ENCODE measurements around the gene NEURL1B. TPM values are rescaled to one million over a fixed set of nuclear protein-coding genes. Genes with fewer than 3 reads are reported as not detected.

NEURL1B gene
- total RNA-seq, 1 experiment from 2014 or later, result 4.7 TPM

DNA sequence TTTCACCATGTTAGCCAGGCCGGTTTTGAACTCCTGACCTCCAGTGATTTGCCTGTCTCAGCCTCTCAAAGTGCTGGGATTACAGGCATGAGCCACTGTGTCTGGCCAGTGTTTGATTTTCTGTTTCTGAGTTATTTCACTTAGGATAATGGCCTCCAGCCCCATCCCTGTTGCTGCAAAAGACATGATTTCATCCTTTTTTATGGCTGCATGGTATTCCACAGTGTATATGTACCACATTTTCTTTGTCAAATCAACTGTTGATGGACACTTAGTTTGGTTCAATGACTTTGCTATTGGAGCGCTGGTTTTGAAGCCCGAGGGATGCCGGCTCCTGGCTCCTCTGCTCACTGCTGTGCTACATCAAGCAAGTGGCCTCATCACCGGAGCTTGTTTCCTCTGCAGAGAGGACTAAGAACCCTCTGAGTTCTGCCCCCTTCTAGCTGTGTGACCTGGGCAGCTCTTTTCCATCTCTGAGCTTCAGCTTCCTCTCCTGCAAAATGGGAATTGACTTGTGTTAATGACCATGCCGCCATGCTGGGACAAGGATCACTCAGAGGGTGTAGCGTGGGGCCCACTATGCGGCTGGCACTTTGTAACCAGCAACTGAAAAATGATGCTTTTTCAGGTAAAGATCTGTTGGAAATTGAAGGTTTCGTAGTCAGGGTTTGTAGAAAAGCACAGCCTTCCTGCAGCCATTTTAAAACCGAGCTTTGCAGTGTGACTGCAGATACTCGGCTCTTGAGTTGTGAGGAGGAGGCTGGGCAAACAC, 4.6 kb upstream of the NEURL1B start:
- Histone ChIP-seq H3K4me3 (ENCODE audit: insufficient read depth, low read depth, low read length) (no peak overlapping the region), H3K27me3 (ENCODE audit: control insufficient read depth, insufficient read depth, low read length) (peaks cover 7% of the 10 kb centered on the region), H3K36me3 (replicated peaks; ENCODE audit: control insufficient read depth, insufficient read depth, low read length) (no peaks in the 10 kb centered on the region)
- no peak for DNase-seq

DNA sequence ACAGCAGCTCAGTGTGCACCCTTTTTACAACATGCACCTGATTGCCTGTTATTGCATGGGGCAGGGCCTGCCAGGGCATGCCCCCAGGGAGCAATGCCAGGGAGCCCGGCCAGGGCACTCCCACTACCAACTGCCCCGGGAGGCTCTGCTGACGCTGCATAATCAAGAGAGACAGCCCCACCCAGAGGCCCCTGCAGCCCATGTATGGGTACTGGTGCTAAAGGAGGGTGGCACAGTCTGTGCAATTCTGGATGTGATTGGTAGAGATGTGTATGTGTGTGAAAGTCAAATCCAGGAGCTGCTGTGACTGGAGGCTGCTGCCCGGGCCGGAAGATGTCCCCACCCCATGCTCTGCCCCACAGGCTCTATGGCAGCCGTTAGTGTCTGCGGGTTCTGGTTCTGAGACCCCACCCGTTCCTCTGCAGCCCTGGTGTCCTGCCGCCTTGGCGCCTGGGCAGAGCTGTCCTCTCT, 3.9 kb upstream of the NEURL1B start:
- Histone ChIP-seq H3K27me3 (ENCODE audit: control insufficient read depth, insufficient read depth, low read length) (peaks cover 11% of the 10 kb centered on the region), H3K36me3 (replicated peaks; ENCODE audit: control insufficient read depth, insufficient read depth, low read length) (no peaks in the 10 kb centered on the region), H3K4me3 (ENCODE audit: insufficient read depth, low read depth, low read length) (no peak overlapping the region)
- DNase-seq, result peak; percentile 53

DNA sequence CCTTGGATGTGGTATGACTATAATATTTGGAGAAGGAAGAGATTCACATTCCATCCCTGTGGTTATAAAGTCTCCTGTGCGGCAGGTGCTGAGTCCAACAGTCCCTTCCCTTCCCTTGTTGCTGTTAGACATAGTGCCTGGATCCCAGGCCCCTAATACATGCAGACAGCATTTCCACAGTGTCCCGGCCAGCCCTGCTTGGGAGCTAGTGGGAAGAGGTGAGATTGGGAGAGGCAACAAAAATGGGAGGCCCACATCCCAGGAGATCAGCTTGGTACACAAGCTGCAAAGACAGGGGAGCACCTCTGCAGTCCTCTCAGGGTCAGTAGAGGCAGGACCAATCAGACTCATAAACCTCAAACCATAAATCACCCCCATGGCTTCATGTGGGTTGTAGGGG, 3.3 kb upstream of the NEURL1B start:
- DNase-seq, result no peak
- Histone ChIP-seq H3K4me3 (ENCODE audit: insufficient read depth, low read depth, low read length) (no peak overlapping the region), H3K27me3 (ENCODE audit: control insufficient read depth, insufficient read depth, low read length) (peaks cover 11% of the 10 kb centered on the region), H3K36me3 (replicated peaks; ENCODE audit: control insufficient read depth, insufficient read depth, low read length) (no peaks in the 10 kb centered on the region)

DNA sequence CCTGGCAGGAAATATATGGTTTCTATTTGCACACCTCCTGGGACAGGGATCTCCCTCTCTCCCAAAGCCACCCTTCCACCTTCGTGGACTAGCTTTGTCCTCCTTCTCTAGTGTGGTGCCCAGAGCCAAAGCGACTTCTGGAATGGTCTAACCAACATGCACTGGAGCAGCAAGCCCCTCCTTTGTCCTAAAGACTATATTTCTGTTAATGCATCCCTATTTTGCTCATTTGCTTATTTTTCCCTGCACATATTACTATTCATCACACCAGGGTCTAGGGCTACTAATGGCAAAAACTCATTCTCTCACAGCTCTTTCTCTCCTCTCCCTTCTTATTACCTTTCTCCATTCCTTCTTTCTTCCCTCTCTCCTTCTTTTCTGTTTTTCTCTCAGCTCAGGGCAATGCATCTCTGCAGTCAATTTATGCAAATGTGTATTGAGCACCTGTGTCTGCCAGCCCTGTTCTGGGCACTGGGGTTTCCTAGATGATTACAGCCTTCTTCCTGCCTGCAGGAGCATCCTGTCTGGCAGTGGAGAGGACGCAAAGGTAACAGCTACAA, 2.8 kb upstream of the NEURL1B start:
- Histone ChIP-seq H3K4me3 (ENCODE audit: insufficient read depth, low read depth, low read length) (no peak overlapping the region), H3K27me3 (ENCODE audit: control insufficient read depth, insufficient read depth, low read length) (peaks cover 13% of the 10 kb centered on the region), H3K36me3 (replicated peaks; ENCODE audit: control insufficient read depth, insufficient read depth, low read length) (no peaks in the 10 kb centered on the region)
- no peak for DNase-seq

DNA sequence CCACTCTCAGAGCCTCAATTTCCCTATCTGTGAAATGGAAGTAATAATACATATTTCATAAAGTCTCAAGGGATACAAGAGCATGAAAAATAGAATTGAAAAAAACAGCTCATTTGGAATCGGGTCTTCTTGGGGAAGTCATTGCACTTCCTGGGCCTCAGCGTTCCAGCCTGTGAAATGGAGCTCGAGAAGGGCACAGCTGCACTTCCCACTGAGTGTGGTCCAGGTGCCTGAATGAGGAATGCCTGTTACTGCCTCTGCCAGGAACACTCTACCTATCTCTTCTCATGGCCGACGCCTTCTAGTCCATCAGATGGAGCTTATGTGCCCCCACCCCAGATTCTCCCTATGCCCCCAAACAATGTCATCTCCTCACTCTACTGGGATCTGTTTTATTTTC, 924 bp upstream of the NEURL1B start:
- Histone ChIP-seq H3K36me3 (replicated peaks; ENCODE audit: control insufficient read depth, insufficient read depth, low read length) (no peaks in the 10 kb centered on the region; the same call in 1 of the 2 replicates), H3K27me3 (ENCODE audit: control insufficient read depth, insufficient read depth, low read length) (peaks cover 13% of the 10 kb centered on the region), H3K4me3 (ENCODE audit: insufficient read depth, low read depth, low read length) (no peak overlapping the region)
- no peak for DNase-seq

DNA sequence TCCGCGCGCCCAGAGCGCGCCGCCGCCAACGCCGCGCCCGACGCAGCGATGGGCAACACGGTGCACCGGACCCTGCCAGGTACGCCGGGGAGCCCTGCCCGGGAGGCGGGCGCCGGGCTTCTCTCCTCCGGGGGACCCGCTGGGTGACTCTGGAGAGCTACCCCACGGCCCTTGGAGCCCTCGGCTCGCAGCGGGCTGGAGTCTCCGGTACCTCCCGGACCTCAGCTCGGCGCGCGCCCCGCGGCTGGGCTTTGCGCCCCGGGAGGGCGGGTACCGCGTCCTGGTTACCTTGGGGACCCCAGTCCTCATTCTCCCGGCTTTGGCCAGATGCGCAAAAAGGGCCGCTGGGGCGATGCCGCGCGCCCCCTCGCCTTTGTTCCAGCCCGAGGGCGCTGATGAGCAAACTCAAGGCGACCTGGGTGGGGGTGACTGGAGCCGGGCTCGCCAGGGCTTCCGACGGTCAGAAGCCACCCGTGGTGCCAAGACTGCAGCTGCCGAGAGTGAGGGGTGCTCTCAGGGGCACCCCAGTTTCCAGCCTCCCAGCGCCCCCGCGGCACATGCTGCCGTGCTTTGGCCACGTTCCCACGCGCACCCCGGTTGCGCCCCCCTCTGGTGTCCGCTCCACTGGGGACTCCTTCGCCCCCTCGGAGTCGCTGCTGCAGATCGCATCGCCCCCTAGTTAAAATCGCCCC, 442 bp downstream of the NEURL1B start:
- peak overlapping the region; percentile 81 for H3K4me3 ChIP-seq (ENCODE audit: insufficient read depth, low read depth, low read length)
- H3K27me3 ChIP-seq (ENCODE audit: control insufficient read depth, insufficient read depth, low read length), result peaks cover 13% of the 10 kb centered on the region
- H3K36me3 ChIP-seq (replicated peaks; ENCODE audit: control insufficient read depth, insufficient read depth, low read length), result no peaks in the 10 kb centered on the region; the same call in 1 of the 2 replicates
- DNase-seq, result peak; percentile 88

DNA sequence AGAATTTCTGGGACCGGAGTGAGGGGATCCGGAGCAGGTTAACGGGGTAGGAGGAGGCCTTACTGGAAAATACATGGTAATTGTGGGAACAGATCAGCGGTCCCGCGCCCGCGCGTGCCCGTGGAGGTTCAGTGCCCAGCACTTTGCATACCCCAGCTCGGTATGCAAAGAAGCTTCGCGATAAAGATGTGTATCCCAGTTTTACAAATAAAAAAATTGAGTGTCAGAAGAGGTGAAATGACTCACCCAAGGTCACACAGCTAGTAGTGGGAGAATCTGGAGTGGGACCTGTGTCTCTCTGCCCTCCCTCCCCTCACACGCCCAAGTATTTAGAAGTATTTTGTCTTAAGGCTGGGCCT, 967 bp downstream of the NEURL1B start:
- Histone ChIP-seq H3K27me3 (ENCODE audit: control insufficient read depth, insufficient read depth, low read length) (peaks cover 13% of the 10 kb centered on the region), H3K4me3 (ENCODE audit: insufficient read depth, low read depth, low read length) (peak overlapping the region; percentile 81), H3K36me3 (replicated peaks; ENCODE audit: control insufficient read depth, insufficient read depth, low read length) (no peaks in the 10 kb centered on the region; the same call in 1 of the 2 replicates)
- DNase-seq, result no peak

DNA sequence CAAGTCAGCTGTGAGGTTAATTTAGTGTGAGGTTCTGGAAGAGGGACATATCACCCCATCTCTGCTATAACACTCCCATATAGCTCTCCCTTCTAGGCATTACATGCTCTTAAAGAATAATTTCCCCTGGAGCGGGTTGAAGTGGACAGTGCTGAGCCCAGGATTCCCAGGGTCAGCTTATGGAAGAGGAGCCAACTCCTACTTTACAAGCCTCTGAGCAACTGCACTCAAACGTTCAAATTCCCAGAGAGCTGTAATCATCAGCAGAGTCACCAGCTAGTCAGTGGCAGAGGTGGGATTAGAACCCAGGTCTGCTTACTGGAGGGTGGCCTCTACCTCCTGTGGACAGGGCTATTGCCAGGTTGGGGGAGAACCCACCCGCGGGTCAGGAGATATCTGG, 1.4 kb downstream of the NEURL1B start:
- no peaks in the 10 kb centered on the region; the same call in 1 of the 2 replicates for H3K36me3 ChIP-seq (replicated peaks; ENCODE audit: control insufficient read depth, insufficient read depth, low read length)
- DNase-seq, result no peak
- peaks cover 13% of the 10 kb centered on the region for H3K27me3 ChIP-seq (ENCODE audit: control insufficient read depth, insufficient read depth, low read length)
- H3K4me3 ChIP-seq (ENCODE audit: insufficient read depth, low read depth, low read length), result no peak overlapping the region

DNA sequence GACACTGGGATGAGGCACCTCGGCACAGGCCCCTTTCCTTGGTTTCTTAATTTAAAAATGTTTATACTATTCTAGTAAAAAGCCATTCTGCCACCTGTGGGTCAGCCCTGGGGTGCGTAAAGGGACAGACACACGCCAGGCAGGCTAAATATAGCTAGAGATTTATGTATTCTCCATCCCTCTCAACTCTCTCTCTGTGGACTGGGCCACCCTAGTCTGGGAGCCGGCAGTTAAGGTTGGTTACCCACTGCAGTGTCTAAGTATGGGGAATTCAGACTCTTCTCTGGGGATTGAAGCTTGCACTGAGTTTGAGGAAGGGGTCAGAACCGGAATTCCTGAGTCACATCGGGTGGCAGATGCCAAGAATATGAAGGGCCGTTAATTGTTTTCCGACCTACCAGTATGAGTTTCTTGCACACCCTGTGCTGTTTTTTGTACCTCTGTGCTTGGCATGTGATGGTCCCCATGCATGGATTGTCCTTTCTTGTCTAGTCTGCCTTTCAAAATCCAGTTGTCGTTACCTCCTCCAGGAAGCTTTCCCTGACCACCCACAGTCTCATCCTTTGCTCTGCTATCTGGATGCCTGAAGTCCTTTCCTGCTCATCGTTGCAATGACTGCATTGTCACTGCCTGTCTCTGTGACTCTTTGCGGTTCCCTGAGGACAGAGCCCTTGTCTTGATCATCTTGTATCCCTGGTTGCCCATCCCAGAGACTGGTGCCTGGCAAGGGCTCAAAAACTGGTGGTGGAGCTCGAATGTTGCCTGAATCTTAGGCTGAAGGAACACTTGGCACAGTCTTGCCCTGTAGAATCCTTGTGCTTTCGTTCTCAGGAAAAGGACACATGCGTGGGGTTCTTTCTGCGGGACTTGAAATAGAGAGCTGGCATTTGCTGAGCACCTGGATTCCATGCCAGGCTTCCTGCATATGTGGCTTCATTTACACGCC, 2.1 kb downstream of the NEURL1B start:
- DNase-seq, result no peak
- Histone ChIP-seq H3K4me3 (ENCODE audit: insufficient read depth, low read depth, low read length) (no peak overlapping the region), H3K27me3 (ENCODE audit: control insufficient read depth, insufficient read depth, low read length) (peaks cover 11% of the 10 kb centered on the region), H3K36me3 (replicated peaks; ENCODE audit: control insufficient read depth, insufficient read depth, low read length) (no peaks in the 10 kb centered on the region; the same call in 1 of the 2 replicates)

DNA sequence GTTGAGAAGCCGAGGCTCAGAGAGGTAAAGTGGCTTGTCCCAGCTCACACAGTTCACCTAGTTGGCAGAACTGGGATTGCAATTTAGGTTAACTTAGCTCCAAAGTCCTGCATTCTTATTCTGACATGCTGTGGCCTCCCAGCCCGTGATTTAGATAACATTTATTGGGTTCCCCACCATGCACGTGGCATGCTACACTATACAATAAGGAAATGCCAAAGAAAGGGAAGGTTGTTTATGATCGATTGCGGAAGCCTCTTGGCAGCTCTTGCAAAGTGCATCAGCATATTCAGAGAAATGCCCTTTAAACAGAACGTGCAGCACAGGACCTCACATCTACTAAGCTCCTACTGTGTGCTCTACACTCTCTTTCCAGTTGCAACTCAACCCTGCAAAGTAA, 3.2 kb downstream of the NEURL1B start:
- H3K36me3 ChIP-seq (replicated peaks; ENCODE audit: control insufficient read depth, insufficient read depth, low read length), result no peaks in the 10 kb centered on the region; the same call in 1 of the 2 replicates
- peaks cover 11% of the 10 kb centered on the region for H3K27me3 ChIP-seq (ENCODE audit: control insufficient read depth, insufficient read depth, low read length)
- no peak overlapping the region for H3K4me3 ChIP-seq (ENCODE audit: insufficient read depth, low read depth, low read length)
- DNase-seq, result no peak

DNA sequence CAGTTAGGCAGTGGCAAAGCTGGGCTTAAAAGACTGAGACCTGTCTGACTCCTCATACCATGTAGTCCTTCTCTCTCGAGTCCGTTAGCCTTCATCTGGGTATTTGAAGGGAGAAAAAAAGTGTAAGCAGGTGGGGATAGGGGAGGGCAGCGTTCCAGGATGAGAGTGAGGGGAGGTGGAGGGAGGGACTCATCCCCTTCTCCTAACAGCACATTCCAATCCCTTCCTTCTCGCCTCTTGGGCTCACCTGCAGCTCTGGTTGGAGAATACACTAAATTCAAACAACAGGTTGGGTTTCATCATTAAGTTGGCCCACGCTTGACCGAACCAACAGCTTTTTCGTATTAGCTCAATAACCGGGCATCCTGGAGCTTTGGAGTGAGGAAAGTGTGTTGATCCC, 3.6 kb downstream of the NEURL1B start:
- peaks cover 11% of the 10 kb centered on the region for H3K27me3 ChIP-seq (ENCODE audit: control insufficient read depth, insufficient read depth, low read length)

DNA sequence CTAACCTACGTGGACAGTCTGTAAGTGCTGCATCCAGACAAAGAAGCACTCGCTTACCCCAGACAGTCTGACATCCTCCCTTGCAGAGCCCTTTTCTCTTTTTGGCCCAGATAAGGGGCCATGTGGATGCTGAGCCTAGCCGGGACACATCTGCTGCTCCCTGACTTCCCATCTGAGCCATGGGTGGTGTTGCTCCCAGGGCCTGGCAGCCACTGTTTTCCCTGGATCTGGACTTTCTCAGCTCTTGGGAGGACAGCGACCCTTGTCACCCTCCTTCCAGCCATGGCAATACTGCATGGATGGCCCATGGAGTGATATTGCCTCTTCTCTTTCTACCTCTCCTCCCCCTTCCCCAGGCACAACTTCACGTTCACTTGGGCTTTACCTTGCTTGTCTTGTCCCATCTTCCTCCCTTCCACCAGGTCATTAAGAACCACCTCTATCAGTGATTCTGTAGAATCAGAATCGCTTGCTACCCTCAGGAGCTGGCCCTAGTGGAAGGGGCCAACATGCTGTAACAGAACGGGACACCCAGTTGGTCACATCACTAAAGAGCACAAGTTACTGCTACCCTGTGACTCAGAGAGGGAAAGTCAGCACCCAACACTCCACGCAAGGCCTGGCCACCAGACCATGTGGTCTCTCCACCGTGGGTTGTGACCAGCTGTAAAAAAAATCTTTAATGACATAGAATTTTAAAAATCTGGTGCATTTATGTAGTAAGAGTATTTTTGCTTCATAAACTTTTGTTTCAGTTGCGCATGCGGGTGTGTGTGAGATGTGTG, 4.4 kb downstream of the NEURL1B start:
- H3K4me3 ChIP-seq (ENCODE audit: insufficient read depth, low read depth, low read length), result no peak overlapping the region
- H3K27me3 ChIP-seq (ENCODE audit: control insufficient read depth, insufficient read depth, low read length), result peaks cover 8% of the 10 kb centered on the region; the same call in 1 of the 2 replicates
- no peaks in the 10 kb centered on the region; the same call in 1 of the 2 replicates for H3K36me3 ChIP-seq (replicated peaks; ENCODE audit: control insufficient read depth, insufficient read depth, low read length)
- DNase-seq, result no peak

More for the DNA sequence above, 3.6 kb downstream of the NEURL1B start:
- H3K4me3 ChIP-seq (ENCODE audit: insufficient read depth, low read depth, low read length), result no peak overlapping the region
- H3K36me3 ChIP-seq (replicated peaks; ENCODE audit: control insufficient read depth, insufficient read depth, low read length), result no peaks in the 10 kb centered on the region; the same call in 1 of the 2 replicates
- DNase-seq, result peak; percentile 59

DNA sequence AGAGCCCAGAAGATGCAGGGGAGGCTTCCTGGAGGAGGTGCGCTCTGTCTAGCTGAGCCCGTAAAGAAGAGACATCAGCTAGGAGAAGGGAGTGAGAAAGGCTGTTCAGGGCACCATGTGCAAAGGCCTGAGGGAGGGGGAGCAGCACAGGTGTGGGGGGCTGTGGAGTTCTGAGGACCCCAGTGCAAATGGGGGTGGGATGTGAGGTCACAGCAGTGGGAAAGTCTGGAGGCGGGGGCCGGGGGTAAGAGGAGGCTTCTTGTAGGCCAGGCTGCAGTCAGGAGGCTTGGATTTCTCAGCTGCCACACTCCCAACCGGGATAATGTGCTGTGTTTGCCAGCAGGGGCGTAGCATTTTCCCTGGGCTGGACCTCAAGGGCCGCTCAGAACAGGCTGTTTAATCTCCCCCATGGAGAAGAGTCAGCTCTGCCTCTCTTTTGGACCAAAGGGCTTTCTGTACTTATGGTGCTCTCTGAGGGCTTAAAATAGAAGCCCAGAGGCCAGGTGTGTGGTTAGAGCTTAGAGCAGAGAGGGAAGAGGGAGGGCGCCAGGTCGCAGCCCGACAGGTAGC, 5.7 kb downstream of the NEURL1B start:
- peaks cover 2% of the 10 kb centered on the region; the same call in 1 of the 2 replicates for H3K27me3 ChIP-seq (ENCODE audit: control insufficient read depth, insufficient read depth, low read length)
- DNase-seq, result peak; percentile 90

More for the DNA sequence above, 5.7 kb downstream of the NEURL1B start:
- Histone ChIP-seq H3K4me3 (ENCODE audit: insufficient read depth, low read depth, low read length) (no peak overlapping the region), H3K36me3 (replicated peaks; ENCODE audit: control insufficient read depth, insufficient read depth, low read length) (no peaks in the 10 kb centered on the region; the same call in 1 of the 2 replicates)

All from H7 (cell line).